Fibroblast of lung (primary cell): ENCODE data around the gene COL3A1.

Source experiments
- CTCF ChIP-seq, 2 donors: IDR thresholded peaks in 1 of 2; conservative IDR thresholded peaks in 1 of 2; 1 replicate in 1 of 2; 2 replicates in 1 of 2; pipeline ENCODE4 v1.5.1; 2011 to 2012; ENCODE audit warnings: low read length in 2 of 2, control low read depth in 1 of 2, inconsistent platforms in 1 of 2, low read depth in 1 of 2, mild to moderate bottlenecking in 1 of 2
- EZH2 ChIP-seq: IDR thresholded peaks from 2 replicates; pipeline ENCODE4 v1.5.1; 2012; ENCODE audit warnings: low read length, control low read depth, mild to moderate bottlenecking; ENCODE audit errors: missing control alignments

DNA sequence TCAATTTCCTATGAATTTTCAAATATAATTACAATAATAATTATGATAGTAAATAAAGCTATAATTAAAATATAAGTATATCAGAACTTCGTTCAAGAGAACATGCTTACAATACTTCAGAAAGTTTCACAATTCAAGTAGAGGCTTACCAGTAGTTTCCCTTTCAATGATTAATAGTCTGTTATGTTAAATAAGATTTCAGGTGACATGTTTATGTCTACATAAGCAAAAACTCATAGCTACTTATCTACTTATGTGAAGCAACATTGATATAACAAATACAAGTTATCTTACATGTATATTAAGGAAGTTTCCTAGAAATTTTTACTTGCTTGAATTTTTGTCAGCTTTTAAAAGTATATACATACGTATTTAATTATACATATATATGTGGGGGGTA, 4.5 kb upstream of the COL3A1 start:
- TF ChIP-seq CTCF (conservative IDR thresholded peaks at IDR 0.05 in 1 of 2, IDR thresholded peaks at IDR 0.05 in 1 of 2; ENCODE audit: low read depth in 1 of 2, low read length in 2 of 2): no peak
- no peak for TF ChIP-seq EZH2
